ENCODE results near the gene ESPN. TPM values are rescaled to one million over a fixed set of nuclear protein-coding genes. Genes with fewer than 3 reads are reported as not detected.

The ESPN gene
- total RNA-seq, 2 experiments from 2014 or later = 0.83 to 0.99 TPM

DNA sequence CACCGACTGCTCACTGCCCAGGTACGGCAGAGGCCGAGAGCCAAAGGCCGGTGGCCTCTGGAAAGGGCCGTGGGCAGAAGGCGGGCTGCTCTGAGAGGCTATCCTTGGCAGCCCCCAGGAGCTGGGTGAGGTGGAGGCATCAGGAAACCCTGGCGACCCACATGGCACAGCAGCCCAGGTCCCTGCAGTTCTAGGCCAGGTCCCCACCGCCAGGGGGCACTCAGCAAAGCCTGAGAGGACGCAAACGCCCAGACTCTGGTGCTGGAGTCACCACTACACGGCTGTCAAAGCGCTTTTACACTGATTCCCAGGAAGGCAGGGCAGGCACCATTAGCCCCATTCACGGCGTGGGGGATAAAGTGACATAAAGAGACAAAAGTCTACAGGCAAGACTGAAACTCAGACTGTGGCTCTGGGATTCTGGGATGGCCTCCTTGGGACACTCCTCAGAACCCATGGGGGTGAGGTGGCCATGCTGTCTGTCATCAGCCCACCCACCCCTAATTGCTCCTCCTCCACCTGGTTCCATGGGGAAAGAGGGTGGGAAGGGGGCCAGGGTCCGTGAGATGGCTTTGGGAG is 61.9 kb downstream of the ESPN start:
- peaks cover 15% of the 10 kb centered on the region for H3K4me1 Mint-ChIP-seq (ENCODE audit: low read depth)
- DNase-seq = peak; percentile 94
- TF ChIP-seq, protein P1, sequence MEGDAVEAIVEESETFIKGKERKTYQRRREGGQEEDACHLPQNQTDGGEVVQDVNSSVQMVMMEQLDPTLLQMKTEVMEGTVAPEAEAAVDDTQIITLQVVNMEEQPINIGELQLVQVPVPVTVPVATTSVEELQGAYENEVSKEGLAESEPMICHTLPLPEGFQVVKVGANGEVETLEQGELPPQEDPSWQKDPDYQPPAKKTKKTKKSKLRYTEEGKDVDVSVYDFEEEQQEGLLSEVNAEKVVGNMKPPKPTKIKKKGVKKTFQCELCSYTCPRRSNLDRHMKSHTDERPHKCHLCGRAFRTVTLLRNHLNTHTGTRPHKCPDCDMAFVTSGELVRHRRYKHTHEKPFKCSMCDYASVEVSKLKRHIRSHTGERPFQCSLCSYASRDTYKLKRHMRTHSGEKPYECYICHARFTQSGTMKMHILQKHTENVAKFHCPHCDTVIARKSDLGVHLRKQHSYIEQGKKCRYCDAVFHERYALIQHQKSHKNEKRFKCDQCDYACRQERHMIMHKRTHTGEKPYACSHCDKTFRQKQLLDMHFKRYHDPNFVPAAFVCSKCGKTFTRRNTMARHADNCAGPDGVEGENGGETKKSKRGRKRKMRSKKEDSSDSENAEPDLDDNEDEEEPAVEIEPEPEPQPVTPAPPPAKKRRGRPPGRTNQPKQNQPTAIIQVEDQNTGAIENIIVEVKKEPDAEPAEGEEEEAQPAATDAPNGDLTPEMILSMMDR (IDR thresholded peaks at IDR 0.05) = peak; percentile 87
- POLR2A ChIA-PET = interaction anchor here (1.3 kb wide), 1 partner anchor 9 kb away, joined by 3 read pairs; no protein-coding TSS in a partner anchor
- H3K27ac Mint-ChIP-seq = no peak overlapping the region
- peak; percentile 71 for ATAC-seq
- H3K4me3 Mint-ChIP-seq = no peak overlapping the region
- no peaks in the 10 kb centered on the region for H3K36me3 Mint-ChIP-seq (ENCODE audit: low read depth)
- H3K27me3 Mint-ChIP-seq = peaks cover 18% of the 10 kb centered on the region
- CTCF ChIA-PET = interaction anchor here (1.0 to 5.9 kb wide), 15 partner anchors 9 to 160 kb away, joined by 3 to 38 read pairs (median 4); partner anchors contain the start of gene TNFRSF25
- intact Hi-C loops (cut with micrococcal nuclease) = no loop called here
- H3K9me3 Mint-ChIP-seq = no peaks in the 10 kb centered on the region

DNA sequence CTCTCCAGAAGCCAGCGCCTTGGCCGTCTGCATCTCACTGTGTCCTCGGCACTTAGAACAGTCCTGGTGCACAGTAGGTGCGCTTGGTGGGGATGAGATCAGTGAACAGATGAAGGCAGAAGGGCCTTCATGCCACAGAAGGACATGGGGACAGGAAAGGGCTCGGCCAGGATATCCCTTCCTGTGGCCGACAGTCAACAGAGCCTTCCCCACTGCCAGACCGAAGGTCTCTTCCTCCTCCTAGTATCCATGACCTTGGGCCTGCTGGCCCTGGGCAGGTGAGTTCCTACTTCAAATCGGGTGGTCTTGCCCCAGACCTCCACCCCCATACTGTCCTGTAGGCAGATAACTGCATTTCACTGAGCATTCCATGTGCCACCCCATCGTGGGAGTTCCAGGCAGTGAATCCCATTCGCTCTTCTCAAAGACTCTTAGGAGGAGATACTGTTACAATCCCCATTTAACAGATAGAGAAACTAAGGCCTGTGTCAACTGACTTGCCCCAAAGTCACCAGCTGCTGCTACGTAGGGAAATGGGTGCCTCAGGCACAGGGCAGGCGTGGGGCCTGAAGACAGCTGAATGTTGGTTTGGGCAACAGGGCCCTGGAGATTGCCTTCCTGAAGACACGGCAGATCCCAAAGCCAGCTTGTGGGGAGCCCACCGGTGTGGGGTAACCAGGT is 63.4 kb downstream of the ESPN start:
- no peak overlapping the region for H3K27ac Mint-ChIP-seq
- no peak for ATAC-seq
- DNase-seq = no peak
- no peaks in the 10 kb centered on the region for H3K9me3 Mint-ChIP-seq
- ChIA-PET CTCF (interaction anchor here (1.0 to 5.9 kb wide), 7 partner anchors 8 to 50 kb away, joined by 3 to 38 read pairs (median 10); partner anchors contain the start of gene TNFRSF25), POLR2A (interaction anchor here (3.5 kb wide), 1 partner anchor 27 kb away, joined by 12 read pairs; no protein-coding TSS in a partner anchor)
- intact Hi-C loops (cut with micrococcal nuclease) = no loop called here
- H3K4me3 Mint-ChIP-seq = no peak overlapping the region
- peaks cover 18% of the 10 kb centered on the region for H3K27me3 Mint-ChIP-seq
- H3K36me3 Mint-ChIP-seq (ENCODE audit: low read depth) = no peaks in the 10 kb centered on the region
- TF ChIP-seq, protein P1 (IDR thresholded peaks at IDR 0.05) = no peak
- peaks cover 20% of the 10 kb centered on the region for H3K4me1 Mint-ChIP-seq (ENCODE audit: low read depth)

DNA sequence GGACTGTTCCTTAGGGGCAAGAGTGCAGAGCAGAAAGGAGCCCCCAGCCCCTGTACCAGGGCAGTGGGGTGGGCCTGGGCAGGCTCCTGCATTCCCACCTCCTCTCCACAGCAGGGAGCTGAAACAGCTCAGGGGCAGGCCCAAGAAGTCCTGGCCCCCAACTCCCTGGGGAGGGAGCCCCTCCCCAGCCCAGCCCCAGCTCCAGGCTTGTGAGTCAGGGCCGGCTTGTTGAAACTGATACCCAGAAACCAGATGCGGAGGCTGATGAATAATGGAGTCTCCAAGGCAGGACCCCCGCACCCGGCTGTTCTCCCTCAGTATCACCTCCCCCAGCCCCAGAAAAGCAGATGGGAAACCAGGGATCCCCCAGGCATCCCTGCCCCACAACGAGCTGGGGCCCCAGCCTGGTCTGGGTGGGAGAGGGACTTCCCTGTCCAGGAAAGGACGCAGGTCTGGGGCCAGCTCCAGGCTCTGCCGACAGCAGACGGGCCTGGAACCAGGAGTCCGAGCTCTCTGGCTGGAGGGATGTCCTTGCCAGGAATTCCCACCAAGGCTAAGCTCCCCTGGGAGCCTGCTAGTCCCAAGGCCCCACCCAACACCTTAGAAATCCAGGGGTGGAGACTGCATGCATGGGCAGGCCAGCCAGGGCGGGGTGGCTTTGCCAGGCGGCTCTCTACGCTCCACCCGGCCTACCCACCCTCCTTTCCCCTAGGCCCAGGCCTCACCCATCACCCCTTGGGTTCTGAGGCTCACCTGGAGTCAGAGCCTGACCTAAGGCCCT is 64.2 kb downstream of the ESPN start:
- Mint-ChIP-seq H3K9me3 (no peaks in the 10 kb centered on the region), H3K27me3 (peaks cover 18% of the 10 kb centered on the region), H3K4me3 (no peak overlapping the region), H3K27ac (no peak overlapping the region), H3K36me3 (ENCODE audit: low read depth) (no peaks in the 10 kb centered on the region), H3K4me1 (ENCODE audit: low read depth) (peaks cover 24% of the 10 kb centered on the region)
- ChIA-PET CTCF (interaction anchor here (0.7 to 5.9 kb wide), 16 partner anchors 8 to 158 kb away, joined by 3 to 38 read pairs (median 5); partner anchors contain the start of gene TNFRSF25), POLR2A (interaction anchor here (3.5 kb wide), 1 partner anchor 28 kb away, joined by 12 read pairs; no protein-coding TSS in a partner anchor)
- intact Hi-C loops (cut with micrococcal nuclease) = no loop called here
- DNase-seq (no peak), ATAC-seq (no peak)
- TF ChIP-seq, protein P1 (IDR thresholded peaks at IDR 0.05) = no peak

DNA sequence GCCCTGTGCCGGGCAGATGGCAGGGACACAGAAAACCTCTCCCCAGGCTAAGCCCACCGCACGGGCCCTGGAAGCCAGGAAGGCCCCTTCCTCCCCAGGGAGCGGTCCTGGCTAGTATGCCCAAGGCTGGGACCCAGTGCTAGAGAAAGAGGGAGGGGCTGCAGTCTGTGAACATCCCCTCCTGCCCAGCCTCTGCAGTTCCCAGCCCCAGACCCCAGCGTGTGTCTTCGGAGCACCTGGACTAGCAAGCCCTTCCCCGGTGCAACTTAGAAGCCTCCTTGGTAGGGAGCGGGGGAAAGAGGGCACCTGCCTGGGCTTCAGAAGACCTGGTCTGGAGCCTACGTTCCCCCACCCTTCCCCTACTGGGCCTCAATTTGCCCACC is 64.8 kb downstream of the ESPN start:
- peaks cover 17% of the 10 kb centered on the region for H3K27me3 Mint-ChIP-seq
- intact Hi-C loops (cut with micrococcal nuclease) = no loop called here
- H3K4me1 Mint-ChIP-seq (ENCODE audit: low read depth) = peaks cover 24% of the 10 kb centered on the region
- H3K9me3 Mint-ChIP-seq = no peaks in the 10 kb centered on the region
- CTCF ChIA-PET = interaction anchor here (0.7 to 5.9 kb wide), 15 partner anchors 9 to 157 kb away, joined by 3 to 38 read pairs (median 5); partner anchors contain the start of gene TNFRSF25
- DNase-seq (no peak), ATAC-seq (no peak)
- no peaks in the 10 kb centered on the region for H3K36me3 Mint-ChIP-seq (ENCODE audit: low read depth)
- no peak overlapping the region for H3K27ac Mint-ChIP-seq
- POLR2A ChIA-PET = interaction anchor here (3.5 kb wide), 1 partner anchor 29 kb away, joined by 12 read pairs; no protein-coding TSS in a partner anchor
- peak overlapping the region; percentile 77 for H3K4me3 Mint-ChIP-seq
- TF ChIP-seq, protein P1 (IDR thresholded peaks at IDR 0.05) = no peak
